ENCODE data around the gene ZC3H14. TPM values are rescaled to one million over a fixed set of nuclear protein-coding genes. Genes with fewer than 3 reads are reported as not detected.

The ZC3H14 gene
- total RNA-seq, 1 experiment from 2014 or later, result 90.6 TPM

DNA sequence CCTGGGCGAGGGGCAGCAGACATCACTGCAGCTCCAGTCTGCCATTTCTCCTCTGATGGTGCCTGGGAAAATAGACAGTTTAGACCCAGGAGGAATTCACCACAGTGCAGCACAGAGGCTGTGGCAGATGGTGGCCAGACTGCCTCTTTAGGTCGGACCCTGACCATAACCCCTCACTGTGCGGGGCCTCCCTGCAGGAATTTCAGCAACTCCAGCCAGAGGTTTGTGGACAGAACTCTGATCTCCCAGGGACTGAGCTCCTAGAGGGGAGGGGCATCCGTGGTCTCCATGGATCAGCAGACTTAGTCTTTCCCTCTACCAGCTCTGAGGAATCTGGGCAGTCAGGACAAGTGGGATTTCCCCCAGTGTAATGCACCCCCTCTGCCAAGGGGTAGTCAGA lies 106.5 kb downstream of the ZC3H14 start:
- no peaks in the 10 kb centered on the region for H3K79me2 ChIP-seq (ENCODE audit: insufficient read depth, low read length)
- no peak overlapping the region for H2BK20ac ChIP-seq (ENCODE audit: low read depth, low read length, poor library complexity, severe bottlenecking)
- no peak overlapping the region for H2BK5ac ChIP-seq (ENCODE audit: insufficient read length, low read length)
- H3K4ac ChIP-seq (ENCODE audit: low read depth, low read length), result no peak overlapping the region
- no peak overlapping the region for H3K56ac ChIP-seq (ENCODE audit: insufficient read length, low read depth, low read length)
- no peak overlapping the region for H3K27ac Mint-ChIP-seq
- H3K4me1 Mint-ChIP-seq, result no peaks in the 10 kb centered on the region
- H2BK12ac ChIP-seq (ENCODE audit: insufficient read length, low read depth, low read length), result no peak overlapping the region
- H3K9me3 Mint-ChIP-seq, result peaks cover 3 to 4% of the 10 kb centered on the region in 2 experiments; a peak in 3 of 5 replicates
- H3K23ac ChIP-seq (ENCODE audit: insufficient read length, low read depth, low read length), result no peak overlapping the region
- TF ChIP-seq, protein P1, sequence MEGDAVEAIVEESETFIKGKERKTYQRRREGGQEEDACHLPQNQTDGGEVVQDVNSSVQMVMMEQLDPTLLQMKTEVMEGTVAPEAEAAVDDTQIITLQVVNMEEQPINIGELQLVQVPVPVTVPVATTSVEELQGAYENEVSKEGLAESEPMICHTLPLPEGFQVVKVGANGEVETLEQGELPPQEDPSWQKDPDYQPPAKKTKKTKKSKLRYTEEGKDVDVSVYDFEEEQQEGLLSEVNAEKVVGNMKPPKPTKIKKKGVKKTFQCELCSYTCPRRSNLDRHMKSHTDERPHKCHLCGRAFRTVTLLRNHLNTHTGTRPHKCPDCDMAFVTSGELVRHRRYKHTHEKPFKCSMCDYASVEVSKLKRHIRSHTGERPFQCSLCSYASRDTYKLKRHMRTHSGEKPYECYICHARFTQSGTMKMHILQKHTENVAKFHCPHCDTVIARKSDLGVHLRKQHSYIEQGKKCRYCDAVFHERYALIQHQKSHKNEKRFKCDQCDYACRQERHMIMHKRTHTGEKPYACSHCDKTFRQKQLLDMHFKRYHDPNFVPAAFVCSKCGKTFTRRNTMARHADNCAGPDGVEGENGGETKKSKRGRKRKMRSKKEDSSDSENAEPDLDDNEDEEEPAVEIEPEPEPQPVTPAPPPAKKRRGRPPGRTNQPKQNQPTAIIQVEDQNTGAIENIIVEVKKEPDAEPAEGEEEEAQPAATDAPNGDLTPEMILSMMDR (conservative IDR thresholded peaks at IDR 0.05), result no peak
- no peak overlapping the region for H2BK120ac ChIP-seq (ENCODE audit: low read depth, low read length, poor library complexity, severe bottlenecking)
- no peaks in the 10 kb centered on the region for H3K23me2 ChIP-seq (ENCODE audit: insufficient read length, low read depth, low read length, poor library complexity, severe bottlenecking)
- H4K5ac ChIP-seq (ENCODE audit: insufficient read length, low read depth, low read length), result no peak overlapping the region
- no peak overlapping the region for H3K4me3 Mint-ChIP-seq
- DNase-seq, result no peak
- H4K91ac ChIP-seq (ENCODE audit: insufficient read length, low read depth, low read length), result no peak overlapping the region
- H3K4me1 ChIP-seq (ENCODE audit: insufficient read depth, low read length), result no peaks in the 10 kb centered on the region
- H2AK5ac ChIP-seq (ENCODE audit: insufficient read length, low read length), result no peak overlapping the region
- no peak overlapping the region for H4K8ac ChIP-seq (replicated peaks; ENCODE audit: insufficient read length, low read depth, low read length)
- H2AFZ ChIP-seq (ENCODE audit: low read length), result no peak overlapping the region
- H3K14ac ChIP-seq (ENCODE audit: insufficient read depth, low read length), result no peak overlapping the region
- no peak overlapping the region for H2BK15ac ChIP-seq (ENCODE audit: low read depth, low read length)
- H3K4me2 ChIP-seq (ENCODE audit: insufficient read depth, insufficient read length, low read length), result no peak overlapping the region
- H4K20me1 ChIP-seq (ENCODE audit: control insufficient read depth, insufficient read depth, insufficient read length), result no peaks in the 10 kb centered on the region
- no peaks in the 10 kb centered on the region for H3K9me3 ChIP-seq (ENCODE audit: control insufficient read depth, low read depth, low read length)
- H3K79me1 ChIP-seq (ENCODE audit: insufficient read depth, low read depth, low read length, poor library complexity, severe bottlenecking), result no peaks in the 10 kb centered on the region
- H3K27ac ChIP-seq (ENCODE audit: insufficient read length, low read depth, low read length), result no peak overlapping the region
- WGBS (ENCODE audit: extremely low coverage, insufficient read length, low lambda C conversion rate), result no CpG with 5 or more reads among the region's 4 CpGs
- no peaks in the 10 kb centered on the region for H3K27me3 ChIP-seq (ENCODE audit: insufficient read depth, low read length)
- no peaks in the 10 kb centered on the region; a peak in 1 of 7 replicates for H3K36me3 Mint-ChIP-seq (ENCODE audit: insufficient read depth in 1 of 3, low read depth in 3 of 3)
- peaks cover 5% of the 10 kb centered on the region for H3K27me3 Mint-ChIP-seq (ENCODE audit: low read depth)
- H3T11ph ChIP-seq (ENCODE audit: low read length), result no peak overlapping the region
- no peak overlapping the region for H3K9ac ChIP-seq (ENCODE audit: extremely low read depth, insufficient read length, low read length)
- H3K18ac ChIP-seq (ENCODE audit: insufficient read length, low read depth, low read length), result no peak overlapping the region

Other genes with a start within 250 kb of the ZC3H14 start
- 0.29 and 0.33 TPM in 2 replicates for gene KCNK10, start 239.8 kb upstream of the ZC3H14 start, total RNA-seq (2021)
- 5.3 and 6.0 TPM in 2 replicates for gene SPATA7, start 177.4 kb upstream of the ZC3H14 start, total RNA-seq (2021)
- 12.9 and 14.3 TPM in 2 replicates for gene PTPN21, start 8.0 kb upstream of the ZC3H14 start, total RNA-seq (2021)
- 0.61 and 0.81 TPM in 2 replicates for gene EML5, start 229.9 kb downstream of the ZC3H14 start, total RNA-seq (2021)